Peyer's patch (tissue), 4 donors: ENCODE results near the gene WFDC1.

Experiments used
- POLR2A ChIP-seq, 2 donors: fragments of 450-650 bp; IDR thresholded peaks; one replicate each; pipeline ENCODE4 v1.5.1; 2017; ENCODE audit warnings: antibody characterized with exemption in 2 of 2, mild to moderate bottlenecking in 2 of 2, moderate library complexity in 2 of 2
- TF ChIP-seq, protein P1 (sequence below), 6 experiments: fragments of 450-650 bp in 4 of 6; fragments of 200-600 bp in 2 of 6; sonication (generic) in 1 of 6; IDR thresholded peaks; one replicate each; pipeline ENCODE4 v1.5.1; 2017 to 2019; ENCODE audit warnings: antibody characterized with exemption in 6 of 6, mild to moderate bottlenecking in 3 of 6, moderate library complexity in 1 of 6

DNA sequence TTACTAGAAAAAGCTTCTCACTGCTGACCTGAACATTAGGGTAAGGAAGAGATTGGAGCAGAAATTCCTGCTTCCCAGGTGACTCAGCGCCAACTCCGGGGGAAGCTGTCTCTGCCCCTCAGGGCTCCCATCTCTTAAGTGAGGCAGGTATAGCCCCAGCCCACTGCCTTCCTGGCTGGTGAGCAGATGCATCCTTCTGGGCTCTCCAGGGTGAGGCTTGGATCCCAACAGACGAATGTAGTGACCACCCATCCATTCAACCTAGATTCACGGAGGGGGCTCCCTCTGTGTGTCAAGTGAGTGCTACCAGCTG lies 76.8 kb downstream of the WFDC1 start:
- TF ChIP-seq, protein P1, sequence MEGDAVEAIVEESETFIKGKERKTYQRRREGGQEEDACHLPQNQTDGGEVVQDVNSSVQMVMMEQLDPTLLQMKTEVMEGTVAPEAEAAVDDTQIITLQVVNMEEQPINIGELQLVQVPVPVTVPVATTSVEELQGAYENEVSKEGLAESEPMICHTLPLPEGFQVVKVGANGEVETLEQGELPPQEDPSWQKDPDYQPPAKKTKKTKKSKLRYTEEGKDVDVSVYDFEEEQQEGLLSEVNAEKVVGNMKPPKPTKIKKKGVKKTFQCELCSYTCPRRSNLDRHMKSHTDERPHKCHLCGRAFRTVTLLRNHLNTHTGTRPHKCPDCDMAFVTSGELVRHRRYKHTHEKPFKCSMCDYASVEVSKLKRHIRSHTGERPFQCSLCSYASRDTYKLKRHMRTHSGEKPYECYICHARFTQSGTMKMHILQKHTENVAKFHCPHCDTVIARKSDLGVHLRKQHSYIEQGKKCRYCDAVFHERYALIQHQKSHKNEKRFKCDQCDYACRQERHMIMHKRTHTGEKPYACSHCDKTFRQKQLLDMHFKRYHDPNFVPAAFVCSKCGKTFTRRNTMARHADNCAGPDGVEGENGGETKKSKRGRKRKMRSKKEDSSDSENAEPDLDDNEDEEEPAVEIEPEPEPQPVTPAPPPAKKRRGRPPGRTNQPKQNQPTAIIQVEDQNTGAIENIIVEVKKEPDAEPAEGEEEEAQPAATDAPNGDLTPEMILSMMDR (IDR thresholded peaks at IDR 0.05) = no peak
- no peak for TF ChIP-seq POLR2A (IDR thresholded peaks at IDR 0.05)
